Sigmoid colon (tissue), 7 donors: ENCODE measurements around the gene OR13J1. TPM values are rescaled to one million over a fixed set of nuclear protein-coding genes. Genes with fewer than 3 reads are reported as not detected.

Experiments used
- DNase-seq: peaks from one replicate; pipeline ENCODE4 v3.0.0-alpha.2; 2019
- H3K27ac ChIP-seq, 4 donors: fragments of 200-600 bp; sonication (generic); one replicate each; pipeline ENCODE4 v1.5.1; 2016 to 2019; ENCODE audit warnings: mild to moderate bottlenecking in 1 of 4
- H3K27me3 ChIP-seq, 3 donors: fragments of 200-600 bp; sonication (generic); one replicate each; pipeline ENCODE4 v1.5.1; 2019; ENCODE audit warnings: mild to moderate bottlenecking in 1 of 3
- H3K36me3 ChIP-seq, 4 donors: fragments of 200-600 bp; sonication (generic); one replicate each; pipeline ENCODE4 v1.5.1; 2016 to 2019
- H3K4me1 ChIP-seq, 4 donors: fragments of 200-600 bp; sonication (generic); one replicate each; pipeline ENCODE4 v1.5.1; 2017 to 2019
- H3K4me3 ChIP-seq, 4 donors: fragments of 200-600 bp; sonication (generic); one replicate each; pipeline ENCODE4 v1.5.1; 2017 to 2019; ENCODE audit warnings: mild to moderate bottlenecking in 2 of 4, moderate library complexity in 1 of 4
- H3K9me3 ChIP-seq, 4 donors: fragments of 200-600 bp in 3 of 4; sonication (generic) in 3 of 4; one replicate each; pipeline versions ENCODE4 v1.5.1 to v1.6.1; 2013 to 2019
- CTCF ChIP-seq, 4 experiments: fragments of 450-650 bp in 3 of 4; fragments of 200-600 bp in 1 of 4; IDR thresholded peaks; one replicate each; pipeline ENCODE4 v1.5.1; 2016 to 2019; ENCODE audit warnings: antibody characterized with exemption in 4 of 4, mild to moderate bottlenecking in 3 of 4, moderate library complexity in 2 of 4
- EP300 ChIP-seq, 4 donors: sonication (generic); formaldehyde crosslinking; IDR thresholded peaks; one replicate each; pipeline ENCODE4 v1.6.1; 2017; ENCODE audit warnings: antibody characterized with exemption in 4 of 4
- POLR2A ChIP-seq, 2 donors: fragments of 450-650 bp; IDR thresholded peaks; one replicate each; pipeline ENCODE4 v1.6.1; 2016; ENCODE audit warnings: antibody characterized with exemption in 2 of 2, mild to moderate bottlenecking in 2 of 2, moderate library complexity in 2 of 2
- POLR2AphosphoS5 ChIP-seq, 4 donors: sonication (generic); formaldehyde crosslinking; IDR thresholded peaks; one replicate each; pipeline ENCODE4 v1.6.1; 2017; ENCODE audit warnings: antibody characterized with exemption in 4 of 4
- intact Hi-C: fragments of 100-400 bp; cut with DNase I; formaldehyde crosslinking; loops from one replicate; pipeline ENCODE4 v1.15.1; 2023
- polyA plus RNA-seq, 3 donors: library from polyadenylated mRNA; stranded (reverse); fragments of 200-250 nt; gene quantifications; one replicate each; pipeline ENCODE4 v1.2.3, GENCODE V29; 2013
- total RNA-seq, 4 donors: library from RNA; depleted of rRNA; stranded (reverse); fragments of >200 nt; gene quantifications; one replicate each; pipeline ENCODE4 v1.1.0, GENCODE V29; 2016
- donor health status: healthy with polysubstance abuse.
- donor health status: Bipolar disorder and iron deficiency.
- donor health status: healthy.

OR13J1 gene
- total and polyA plus RNA-seq, 7 donors = not detected

GRCh38 chr9:35820076-35820475 is 50.1 kb downstream of the OR13J1 start:
- no peak for DNase-seq
- no peaks in the 10 kb centered on the region for H3K36me3 ChIP-seq
- H3K27ac ChIP-seq = no peak overlapping the region
- H3K4me3 ChIP-seq = no peak overlapping the region
- H3K4me1 ChIP-seq = no peaks in the 10 kb centered on the region
- H3K27me3 ChIP-seq = no peaks in the 10 kb centered on the region
- H3K9me3 ChIP-seq = no peaks in the 10 kb centered on the region
- intact Hi-C loops = no loop called here
- TF ChIP-seq POLR2A (IDR thresholded peaks at IDR 0.05) (no peak), POLR2AphosphoS5 (IDR thresholded peaks at IDR 0.05) (no peak), EP300 (IDR thresholded peaks at IDR 0.05) (no peak), CTCF (IDR thresholded peaks at IDR 0.05) (no peak)

Other genes with a start within 250 kb of the OR13J1 start
- gene SIT1, start 219.5 kb downstream of the OR13J1 start, total RNA-seq = under 1 TPM in 2 of 4 donors, not detected in 2; 0.81 to 0.82 TPM
- gene SIT1, start 219.5 kb downstream of the OR13J1 start, polyA plus RNA-seq = 10 to 100 TPM in 1 of 3 donors, 1 to 10 TPM in 1, not detected in 1; 1.8 to 15.9 TPM
- gene RMRP, start 212.4 kb downstream of the OR13J1 start, total RNA-seq = over 10,000 TPM in 2 of 4 donors, 1,000 to 10,000 TPM in 2; 2,523 to 26,387 (median 8,883) TPM
- 100 to 1,000 TPM in 1 of 3 donors, not detected in 2; 480 TPM for gene RMRP, start 212.4 kb downstream of the OR13J1 start, polyA plus RNA-seq
- gene CCDC107, start 212.1 kb downstream of the OR13J1 start, total RNA-seq = 100 to 1,000 TPM in 1 of 4 donors, 10 to 100 TPM in 3; 70.6 to 112 (median 83.1) TPM
- gene CCDC107, start 212.1 kb downstream of the OR13J1 start, polyA plus RNA-seq = 10 to 100 TPM; 21.3 to 28.8 (median 24.2) TPM
- gene ARHGEF39, start 205.2 kb downstream of the OR13J1 start, total RNA-seq = 1 to 10 TPM in 3 of 4 donors, under 1 TPM in 1; 0.99 to 3.3 (median 1.4) TPM
- 1 to 10 TPM in 2 of 3 donors, under 1 TPM in 1; 0.60 to 9.0 (median 1.6) TPM for gene ARHGEF39, start 205.2 kb downstream of the OR13J1 start, polyA plus RNA-seq
- gene CA9, start 196.5 kb downstream of the OR13J1 start, total RNA-seq = under 1 TPM in 2 of 4 donors, not detected in 2; 0.33 to 0.71 TPM
- gene CA9, start 196.5 kb downstream of the OR13J1 start, polyA plus RNA-seq = 1 to 10 TPM in 1 of 3 donors, not detected in 2; 1.7 TPM
- gene TPM2, start 180.5 kb downstream of the OR13J1 start, total RNA-seq = 1,000 to 10,000 TPM; 3,590 to 8,131 (median 6,107) TPM
- 100 to 1,000 TPM in 2 of 3 donors, 10 to 100 TPM in 1; 49.9 to 447 (median 334) TPM for gene TPM2, start 180.5 kb downstream of the OR13J1 start, polyA plus RNA-seq
- 100 to 1,000 TPM; 354 to 609 (median 525) TPM for gene TLN1, start 138.2 kb downstream of the OR13J1 start, total RNA-seq
- 100 to 1,000 TPM in 1 of 3 donors, 10 to 100 TPM in 2; 45.0 to 143 (median 57.6) TPM for gene TLN1, start 138.2 kb downstream of the OR13J1 start, polyA plus RNA-seq
- 10 to 100 TPM; 65.9 to 82.7 (median 75.4) TPM for gene CREB3, start 137.7 kb downstream of the OR13J1 start, total RNA-seq
- gene CREB3, start 137.7 kb downstream of the OR13J1 start, polyA plus RNA-seq = 10 to 100 TPM; 31.0 to 39.0 (median 35.3) TPM
- 10 to 100 TPM; 45.9 to 91.7 (median 64.8) TPM for gene GBA2, start 121.2 kb downstream of the OR13J1 start, total RNA-seq
- gene GBA2, start 121.2 kb downstream of the OR13J1 start, polyA plus RNA-seq = 10 to 100 TPM; 34.8 to 88.5 (median 58.5) TPM
- gene RGP1, start 121.1 kb downstream of the OR13J1 start, total RNA-seq = 10 to 100 TPM; 13.3 to 23.5 (median 13.5) TPM
- 10 to 100 TPM; 10.2 to 37.2 (median 21.3) TPM for gene RGP1, start 121.1 kb downstream of the OR13J1 start, polyA plus RNA-seq
- gene MSMP, start 116.1 kb downstream of the OR13J1 start, total RNA-seq = not detected
- under 1 TPM in 1 of 3 donors, not detected in 2; 0.57 TPM for gene MSMP, start 116.1 kb downstream of the OR13J1 start, polyA plus RNA-seq
- gene NPR2, start 78.8 kb downstream of the OR13J1 start, total RNA-seq = 10 to 100 TPM; 20.3 to 26.6 (median 24.4) TPM
- gene NPR2, start 78.8 kb downstream of the OR13J1 start, polyA plus RNA-seq = 1 to 10 TPM in 1 of 3 donors, under 1 TPM in 2; 0.60 to 9.5 (median 0.69) TPM
- 1 to 10 TPM; 1.4 to 2.8 (median 2.4) TPM for gene SPAG8, start 58.1 kb downstream of the OR13J1 start, total RNA-seq
- 1 to 10 TPM in 1 of 3 donors, not detected in 2; 1.1 TPM for gene SPAG8, start 58.1 kb downstream of the OR13J1 start, polyA plus RNA-seq
- 10 to 100 TPM; 23.5 to 42.8 (median 36.2) TPM for gene HINT2, start 55.4 kb downstream of the OR13J1 start, total RNA-seq
- 100 to 1,000 TPM in 2 of 3 donors, 10 to 100 TPM in 1; 85.8 to 125 (median 112) TPM for gene HINT2, start 55.4 kb downstream of the OR13J1 start, polyA plus RNA-seq
- not detected for gene FAM221B, start 41.7 kb downstream of the OR13J1 start, total RNA-seq
- under 1 TPM in 1 of 3 donors, not detected in 2; 0.03 TPM for gene FAM221B, start 41.7 kb downstream of the OR13J1 start, polyA plus RNA-seq
- 10 to 100 TPM in 1 of 4 donors, 1 to 10 TPM in 3; 6.4 to 12.5 (median 8.4) TPM for gene TMEM8B, start 41.2 kb downstream of the OR13J1 start, total RNA-seq
- 1 to 10 TPM; 3.5 to 9.5 (median 4.2) TPM for gene TMEM8B, start 41.2 kb downstream of the OR13J1 start, polyA plus RNA-seq
- gene HRCT1, start 35.8 kb upstream of the OR13J1 start, total RNA-seq = 1 to 10 TPM; 2.1 to 6.4 (median 4.0) TPM
- 10 to 100 TPM in 2 of 3 donors, 1 to 10 TPM in 1; 4.2 to 88.5 (median 12.7) TPM for gene HRCT1, start 35.8 kb upstream of the OR13J1 start, polyA plus RNA-seq
- gene SPAAR, start 39.1 kb upstream of the OR13J1 start, total RNA-seq = 1 to 10 TPM in 3 of 4 donors, under 1 TPM in 1; 0.82 to 5.5 (median 2.1) TPM
- 1 to 10 TPM in 1 of 3 donors, not detected in 2; 2.5 TPM for gene SPAAR, start 39.1 kb upstream of the OR13J1 start, polyA plus RNA-seq
- not detected for gene OR2S2, start 87.8 kb upstream of the OR13J1 start, total RNA-seq
- gene OR2S2, start 87.8 kb upstream of the OR13J1 start, polyA plus RNA-seq = not detected
- gene RECK, start 166.5 kb upstream of the OR13J1 start, total RNA-seq = 10 to 100 TPM; 11.1 to 22.2 (median 16.6) TPM
- 1 to 10 TPM in 2 of 3 donors, under 1 TPM in 1; 0.23 to 3.6 (median 1.2) TPM for gene RECK, start 166.5 kb upstream of the OR13J1 start, polyA plus RNA-seq